Muscle of arm (tissue), 14 donors: ENCODE data around the gene TRPM4. TPM values are rescaled to one million over a fixed set of nuclear protein-coding genes. Genes with fewer than 3 reads are reported as not detected.
"Not testable (repeated sequence)": the region's sequence is repeated elsewhere in the genome, so short reads cannot be mapped to it uniquely, and the experiment has no call there.

Experiments used
- DNase-seq: peaks from one replicate; pipeline ENCODE4 v3.0.0-alpha.2; 2013
- long read RNA-seq, 11 donors: transcript quantifications; one replicate each; lab custom pipeline, GENCODE V29; 2026
- polyA plus RNA-seq, 12 donors: library from polyadenylated mRNA; unstranded; fragments of 120-200 nt; gene quantifications; one replicate each; pipeline ENCODE4 v1.2.1, GENCODE V29; 2013; ENCODE audit not compliant: insufficient read length in 12 of 12

TRPM4 gene
- 10 to 100 TPM in 11 of 12 donors, not detected in 1; 21.5 to 51.8 (median 32.3) TPM for polyA plus RNA-seq
- long read RNA-seq, donor 1, partial matches to known transcripts = 9 of 10 reads
- long read RNA-seq, donor 1, other reads (novel, unspliced or antisense) = 0 of 10 reads
- long read RNA-seq, donor 2, partial matches to known transcripts = 0 of 4 reads
- long read RNA-seq, donor 2, other reads (novel, unspliced or antisense) = 0 of 4 reads
- long read RNA-seq, donor 3, partial matches to known transcripts = 86 of 87 reads
- long read RNA-seq, donor 3, other reads (novel, unspliced or antisense) = 0 of 87 reads
- long read RNA-seq, donor 4, partial matches to known transcripts = 0 of 1 reads
- long read RNA-seq, donor 4, other reads (novel, unspliced or antisense) = 0 of 1 reads
- long read RNA-seq, donor 5, partial matches to known transcripts = 9 of 12 reads
- long read RNA-seq, donor 5, other reads (novel, unspliced or antisense) = 0 of 12 reads
- long read RNA-seq, donor 6, partial matches to known transcripts = 0 of 2 reads
- long read RNA-seq, donor 6, other reads (novel, unspliced or antisense) = 0 of 2 reads
- long read RNA-seq, donor 7, partial matches to known transcripts = 0 of 1 reads
- long read RNA-seq, donor 7, other reads (novel, unspliced or antisense) = 0 of 1 reads
- long read RNA-seq, donor 8, partial matches to known transcripts = 14 of 17 reads
- long read RNA-seq, donor 8, other reads (novel, unspliced or antisense) = 0 of 17 reads
- long read RNA-seq, donor 9 = 0 reads
- long read RNA-seq, donor 10, partial matches to known transcripts = 8 of 9 reads
- long read RNA-seq, donor 10, other reads (novel, unspliced or antisense) = 0 of 9 reads
- long read RNA-seq, donor 11, full-length matches to known transcripts = 4 of 10 reads
- long read RNA-seq, donor 11, partial matches to known transcripts = 6 of 10 reads
- long read RNA-seq, donor 11, other reads (novel, unspliced or antisense) = 0 of 10 reads

- peak; percentile 88 for DNase-seq
Observed at GRCh38 chr19:49157445-49158224, at the start of gene TRPM4. TRPM4 (plus strand) TSS chr19:49157792; CDS start chr19:49157867, 75 bp downstream.

GRCh38 chr19:49109051-49109450 is 48.5 kb upstream of the TRPM4 start:
- DNase-seq = no peak

GRCh38 chr19:49109569-49110233 is 47.9 kb upstream of the TRPM4 start:
- DNase-seq = no peak

GRCh38 chr19:49110567-49110966 is 47.0 kb upstream of the TRPM4 start:
- no peak for DNase-seq

GRCh38 chr19:49111218-49111998 is 46.2 kb upstream of the TRPM4 start:
- no peak for DNase-seq

GRCh38 chr19:49113762-49114629 is 43.6 kb upstream of the TRPM4 start, which contains the start of gene LIN7B:
LIN7B (plus strand) TSS chr19:49114370; CDS start chr19:49114405, 35 bp downstream.
- peak; percentile 39 for DNase-seq

- peak; percentile 59 for DNase-seq
Observed at GRCh38 chr19:49114630-49115363, 42.8 kb upstream of the TRPM4 start.

GRCh38 chr19:49116544-49116943 is 41.0 kb upstream of the TRPM4 start:
- no peak for DNase-seq

GRCh38 chr19:49117677-49118564 is 39.7 kb upstream of the TRPM4 start:
- DNase-seq = no peak

- DNase-seq = peak; percentile 94
Observed at GRCh38 chr19:49118565-49119410, 38.8 kb upstream of the TRPM4 start, which contains the start of gene C19orf73. C19orf73 (minus strand) TSS chr19:49119143; CDS start chr19:49119022, 121 bp downstream.

- DNase-seq = peak; percentile 72
Observed at GRCh38 chr19:49119411-49120324, 37.9 kb upstream of the TRPM4 start, which contains the start of gene PPFIA3. PPFIA3 (plus strand) TSS chr19:49119544; CDS start chr19:49127874, 8,330 bp downstream.

GRCh38 chr19:49120325-49120683 is 37.3 kb upstream of the TRPM4 start:
- DNase-seq = no peak

GRCh38 chr19:49120868-49121267 is 36.7 kb upstream of the TRPM4 start:
- DNase-seq = no peak

GRCh38 chr19:49121841-49122240 is 35.8 kb upstream of the TRPM4 start:
- DNase-seq = not testable (repeated sequence)

- DNase-seq = not testable (repeated sequence)
Observed at GRCh38 chr19:49123285-49123684, 34.3 kb upstream of the TRPM4 start.
